HUDEP-2 (cell line): Measurements from ENCODE around the gene MPO.

ENCODE experiments used
- DNase-seq, 76 experiments: peaks; one replicate each; lab custom pipeline; 2025; ENCODE audit not compliant: unreplicated experiment in 76 of 76; lab: John Stamatoyannopoulos, UW

MPO gene

GRCh38 chr17:58267347-58268324, 13.1 kb downstream of the MPO start:
- no peak for DNase-seq

- DNase-seq = no peak
These were observed 14.5 kb downstream of the MPO start for GRCh38 chr17:58265902-58266875.

- no peak for DNase-seq
These were observed 15.5 kb downstream of the MPO start for GRCh38 chr17:58265271-58265670.

GRCh38 chr17:58264407-58265103, 16.2 kb downstream of the MPO start:
- DNase-seq = no peak

- no peak for DNase-seq
These were observed 17.0 kb downstream of the MPO start for GRCh38 chr17:58263773-58264172.

- DNase-seq = no peak
These were observed 18.6 kb downstream of the MPO start for GRCh38 chr17:58262149-58262548.

GRCh38 chr17:58254803-58255202, 25.9 kb downstream of the MPO start:
- DNase-seq = no peak

GRCh38 chr17:58253082-58253481, 27.7 kb downstream of the MPO start:
- no peak for DNase-seq

- DNase-seq = no peak
These were observed 28.6 kb downstream of the MPO start for GRCh38 chr17:58252141-58252540.

- DNase-seq = no peak
These were observed 30.3 kb downstream of the MPO start for GRCh38 chr17:58250344-58251011.

- peak in 67 of 76 experiments; percentile 9 to 82 (median 63) for DNase-seq
These were observed 31.2 kb downstream of the MPO start for GRCh38 chr17:58249270-58250133.

GRCh38 chr17:58248955-58249269, 31.8 kb downstream of the MPO start:
- DNase-seq = no peak

GRCh38 chr17:58247511-58248363, 33.0 kb downstream of the MPO start:
- DNase-seq = no peak

GRCh38 chr17:58246781-58247180, 34.0 kb downstream of the MPO start:
- DNase-seq = no peak

GRCh38 chr17:58246104-58246740, 34.5 kb downstream of the MPO start:
- DNase-seq = no peak

GRCh38 chr17:58245428-58246103, 35.2 kb downstream of the MPO start:
- DNase-seq = peak in 1 of 76 experiments; percentile 3

- no peak for DNase-seq
These were observed 35.8 kb downstream of the MPO start for GRCh38 chr17:58244963-58245362.
